Heart left ventricle (tissue), 16 donors: ENCODE data around the gene PTPN12. TPM values are rescaled to one million over a fixed set of nuclear protein-coding genes. Genes with fewer than 3 reads are reported as not detected.
"Not testable (repeated sequence)": the region's sequence is repeated elsewhere in the genome, so short reads cannot be mapped to it uniquely, and the experiment has no call there.

ENCODE experiments used
- ATAC-seq, 4 donors: fragments of 200-7000 bp; cut with Tn5 transposase; one replicate each; pipeline ENCODE4 v1.9.1; 2020 to 2022; ENCODE audit warnings: moderate library complexity in 4 of 4, mild to moderate bottlenecking in 3 of 4, moderate number of reproducible peaks in 1 of 4
- DNase-seq, 5 donors: peaks; one replicate each; pipeline ENCODE4 v3.0.0-alpha.2; 2020
- H3K27ac ChIP-seq, 12 donors: fragments of 200-600 bp; sonication (generic) in 4 of 12; one replicate each; pipeline versions ENCODE4 v1.5.0 to v1.8.0; 2016 to 2022; ENCODE audit warnings: mild to moderate bottlenecking in 2 of 12
- H3K27me3 ChIP-seq, 9 donors: fragments of 200-600 bp; sonication (generic) in 2 of 9; one replicate each; pipeline versions ENCODE4 v1.5.1 to v1.8.0; 2016 to 2022; ENCODE audit warnings: mild to moderate bottlenecking in 3 of 9
- H3K36me3 ChIP-seq, 9 donors: fragments of 200-600 bp; sonication (generic) in 2 of 9; one replicate each; pipeline versions ENCODE4 v1.5.0 to v1.8.0; 2018 to 2022; ENCODE audit warnings: mild to moderate bottlenecking in 2 of 9
- H3K4me1 ChIP-seq, 12 donors: fragments of 200-600 bp; sonication (generic) in 4 of 12; one replicate each; pipeline versions ENCODE4 v1.5.0 to v1.8.0; 2016 to 2022; ENCODE audit warnings: mild to moderate bottlenecking in 3 of 12
- H3K4me3 ChIP-seq, 12 donors: fragments of 200-600 bp; sonication (generic) in 4 of 12; one replicate each; pipeline versions ENCODE4 v1.5.0 to v1.8.0; 2017 to 2022; ENCODE audit warnings: mild to moderate bottlenecking in 9 of 12, moderate library complexity in 4 of 12
- H3K9me3 ChIP-seq, 12 donors: fragments of 200-600 bp; sonication (generic) in 4 of 12; one replicate each; pipeline versions ENCODE4 v1.5.0 to v1.8.0; 2016 to 2022; ENCODE audit warnings: mild to moderate bottlenecking in 1 of 12
- POLR2A ChIP-seq, 2 donors: fragments of 450-650 bp; IDR thresholded peaks; one replicate each; pipeline ENCODE4 v1.6.1; 2017; ENCODE audit warnings: antibody characterized with exemption in 2 of 2, mild to moderate bottlenecking in 2 of 2, moderate library complexity in 2 of 2
- WGBS, 4 donors: extraction: QIAGEN DNeasy Blood & Tissue Kit in 2 of 4; methylation state at CpG; one replicate each; pipeline versions ENCODE4 v1.1.5 to v1.1.7; 2013 to 2018; 5-methylcytosine and 5-hydroxymethylcytosine counted together
- intact Hi-C, 10 donors: fragments of 100-400 bp; cut with DNase I; formaldehyde crosslinking; loops; one replicate each; pipeline versions ENCODE4 v1.11.1 to v1.14.2; 2022
- polyA plus RNA-seq, 2 donors: library from polyadenylated mRNA; stranded (reverse); fragments of 200-250 nt; gene quantifications; one replicate each; pipeline ENCODE4 v1.2.3, GENCODE V29; 2013
- total RNA-seq, 9 donors: library from RNA; depleted of rRNA in 2 of 9; stranded (reverse); fragments of >200 nt in 2 of 9; fragmentation: NEBNext Ultra II Directional in 3 of 9; extraction: Animal tissue kit (Norgen Biotek cat#: 25700) in 3 of 9; gene quantifications; one replicate each; pipeline versions ENCODE4 v1.1.0 to v1.2.4, GENCODE V29; 2016 to 2023
- TF ChIP-seq, protein P1 (sequence below), 12 donors: fragments of 200-600 bp; sonication (generic) in 4 of 12; IDR thresholded peaks; one replicate each; pipeline versions ENCODE4 v1.5.0 to v1.8.0; 2018 to 2022; ENCODE audit warnings: antibody characterized with exemption in 12 of 12, mild to moderate bottlenecking in 5 of 12
- donor health status: ischemic (EF 13 %, LVEDD 7.1; RV severe dilation, severe dysfunction).
- donor health status: healthy with polysubstance abuse.
- donor health status: DM: no; HTN: yes; CAD: no.
- donor health status: DM: no; HTN: no; CAD: no.
- donor health status: ischemic (EF 25% LVEDD 6.9; RV normal size, moderate dysfunction).
- donor health status: ischemic (EF 25% LVEDD 5.7; RV mildly dilated, moderate dysfunction).
- donor health status: healthy.
- donor health status: DM: yes; HTN: yes; CAD: no.
- donor health status: ischemic (EF 35%, LVEDD 5.7; RV mildly dilated, moderate dysfunction).
- donor health status: nonischemic (EF 11% LVEDD 7.7; RV severe dilation, severe dysfunction).
- donor health status: DM: yes; HTN: yes; CAD: no.
- donor health status: PGD.
- donor health status: ischemic (EF 29% LVEDD 5.4; RV normal size, mild dysfunction).
- donor health status: nonischemic (EF 23%, LVEDD 6.1; RV moderate dilation, normal function).

PTPN12 gene
- total and polyA plus RNA-seq, 11 donors = 33.9 to 83.9 (median 41.9) TPM

DNA sequence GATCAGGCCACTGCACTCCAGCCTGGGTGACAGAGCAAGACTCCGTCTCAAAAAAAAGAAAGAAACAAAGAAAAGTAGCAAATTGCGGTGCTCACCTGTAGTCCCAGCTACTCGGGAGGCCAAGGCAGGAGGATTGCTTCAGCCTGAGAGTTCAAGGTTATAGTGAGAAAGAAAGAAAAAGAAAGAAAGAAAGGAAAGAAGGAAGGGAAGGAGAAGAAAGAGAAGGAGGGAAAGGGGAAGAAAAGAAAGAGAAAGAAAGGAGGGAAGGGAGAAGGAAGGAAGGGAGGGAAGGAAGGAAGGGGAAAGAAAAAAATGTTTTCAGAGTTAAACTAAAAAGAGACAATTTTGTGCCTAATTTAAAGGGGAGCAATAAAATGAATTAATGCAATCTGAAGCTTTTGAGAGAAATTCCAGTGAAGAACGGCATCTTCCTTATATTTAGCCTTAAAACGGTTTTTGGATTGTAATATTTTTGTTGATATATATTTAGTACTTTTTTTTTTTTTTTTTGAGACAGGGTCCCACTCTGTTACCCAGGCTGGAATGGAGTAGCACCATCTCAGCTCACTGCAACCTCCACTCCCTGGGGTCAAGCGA is 111.7 kb downstream of the PTPN12 start:
- 93 to 98% (median 96%) methylated on average over 6 of the region's 6 CpGs for WGBS, 4 donors
- peaks cover 0 to 70% (median 46%) of the 10 kb centered on the region in 9 donors for H3K36me3 ChIP-seq
- ATAC-seq (no peak), DNase-seq (no peak)
- no peak overlapping the region for H3K27ac ChIP-seq
- H3K4me1 ChIP-seq = peaks cover 0 to 11% (median 0%) of the 10 kb centered on the region in 12 donors
- intact Hi-C loops = loop anchor here in 1 of 10 donors (10.0 kb wide), 1 partner anchor 204 kb away; no protein-coding TSS in a partner anchor
- no peak overlapping the region for H3K4me3 ChIP-seq
- TF ChIP-seq, protein P1, sequence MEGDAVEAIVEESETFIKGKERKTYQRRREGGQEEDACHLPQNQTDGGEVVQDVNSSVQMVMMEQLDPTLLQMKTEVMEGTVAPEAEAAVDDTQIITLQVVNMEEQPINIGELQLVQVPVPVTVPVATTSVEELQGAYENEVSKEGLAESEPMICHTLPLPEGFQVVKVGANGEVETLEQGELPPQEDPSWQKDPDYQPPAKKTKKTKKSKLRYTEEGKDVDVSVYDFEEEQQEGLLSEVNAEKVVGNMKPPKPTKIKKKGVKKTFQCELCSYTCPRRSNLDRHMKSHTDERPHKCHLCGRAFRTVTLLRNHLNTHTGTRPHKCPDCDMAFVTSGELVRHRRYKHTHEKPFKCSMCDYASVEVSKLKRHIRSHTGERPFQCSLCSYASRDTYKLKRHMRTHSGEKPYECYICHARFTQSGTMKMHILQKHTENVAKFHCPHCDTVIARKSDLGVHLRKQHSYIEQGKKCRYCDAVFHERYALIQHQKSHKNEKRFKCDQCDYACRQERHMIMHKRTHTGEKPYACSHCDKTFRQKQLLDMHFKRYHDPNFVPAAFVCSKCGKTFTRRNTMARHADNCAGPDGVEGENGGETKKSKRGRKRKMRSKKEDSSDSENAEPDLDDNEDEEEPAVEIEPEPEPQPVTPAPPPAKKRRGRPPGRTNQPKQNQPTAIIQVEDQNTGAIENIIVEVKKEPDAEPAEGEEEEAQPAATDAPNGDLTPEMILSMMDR (IDR thresholded peaks at IDR 0.05) = no peak
- TF ChIP-seq POLR2A (IDR thresholded peaks at IDR 0.05) = no peak
- H3K9me3 ChIP-seq = no peaks in the 10 kb centered on the region
- no peaks in the 10 kb centered on the region for H3K27me3 ChIP-seq

DNA sequence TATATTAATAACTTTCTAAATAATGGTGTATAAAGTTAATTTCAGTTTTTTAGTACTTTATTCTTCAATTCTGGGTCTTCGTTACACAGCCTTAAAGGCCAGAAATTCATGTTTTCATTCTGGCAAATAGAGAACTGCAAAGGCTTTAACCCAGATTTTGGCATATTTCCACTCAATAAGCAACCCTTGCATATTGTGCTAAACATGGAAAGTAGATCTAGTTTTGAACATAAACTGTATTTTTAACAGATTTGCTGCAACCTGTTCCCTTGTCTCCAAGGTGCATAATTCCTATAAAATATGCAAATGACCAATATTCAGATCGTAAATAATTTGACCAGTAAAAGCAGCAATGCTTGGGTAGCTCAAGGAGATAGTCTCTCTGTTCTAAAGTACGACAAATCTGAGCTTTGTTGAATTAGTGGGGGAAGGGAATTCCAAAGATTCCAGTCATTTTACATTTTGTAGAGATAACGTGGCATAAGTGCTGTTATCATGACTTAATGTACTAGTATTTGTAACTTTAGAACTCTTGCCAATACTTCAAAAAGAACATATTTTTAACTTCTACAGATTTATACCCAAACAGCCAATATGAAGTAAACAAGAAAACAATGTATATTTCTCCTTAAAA is 112.7 kb downstream of the PTPN12 start:
- intact Hi-C loops = loop anchor here in 7 of 10 donors (2.0 to 10.0 kb wide), 7 partner anchors 107 to 375 kb away; no protein-coding TSS in a partner anchor
- Histone ChIP-seq H3K4me3 (no peak overlapping the region), H3K4me1 (peaks cover 0 to 11% (median 0%) of the 10 kb centered on the region in 12 donors), H3K27me3 (no peaks in the 10 kb centered on the region), H3K27ac (no peak overlapping the region), H3K36me3 (peaks cover 0 to 68% (median 36%) of the 10 kb centered on the region in 9 donors), H3K9me3 (no peaks in the 10 kb centered on the region)
- TF ChIP-seq, protein P1 (IDR thresholded peaks at IDR 0.05) = no peak
- TF ChIP-seq POLR2A (IDR thresholded peaks at IDR 0.05) = no peak
- DNase-seq (no peak), ATAC-seq (no peak)
- WGBS, 4 donors = 51 to 63% (median 59%) methylated on average over 4 of the region's 4 CpGs

DNA sequence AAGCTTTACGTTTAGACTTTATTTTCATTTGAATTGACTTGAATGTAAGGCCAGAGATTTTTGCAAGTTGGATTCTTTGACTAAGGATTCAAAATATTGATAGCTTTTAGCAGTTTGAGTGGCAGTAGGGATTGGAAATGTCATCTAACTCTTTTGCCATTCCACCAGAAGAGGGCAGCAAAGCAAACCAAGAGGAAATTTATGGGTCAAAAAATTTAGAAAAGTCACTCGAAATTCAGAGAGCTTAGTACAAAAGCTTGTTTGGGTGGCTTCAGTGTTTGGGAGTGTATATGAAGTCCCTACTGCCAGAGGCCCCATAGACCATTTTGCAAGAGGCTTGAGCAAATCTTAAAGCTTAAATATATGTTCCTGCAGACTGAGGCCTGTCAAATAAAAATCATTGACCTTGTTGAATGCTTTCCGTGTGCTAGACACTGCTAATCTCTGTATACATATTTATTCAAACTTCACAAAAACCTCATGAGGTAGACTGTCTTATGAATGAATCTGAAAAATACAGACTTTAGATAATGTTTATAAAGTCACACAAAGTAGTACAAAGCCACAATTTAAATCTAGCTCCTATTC is 114.6 kb downstream of the PTPN12 start:
- no peak for ATAC-seq
- Histone ChIP-seq H3K36me3 (peaks cover 0 to 69% (median 31%) of the 10 kb centered on the region in 9 donors), H3K9me3 (no peaks in the 10 kb centered on the region), H3K27ac (no peak overlapping the region), H3K4me3 (no peak overlapping the region), H3K27me3 (no peaks in the 10 kb centered on the region), H3K4me1 (peaks cover 0 to 11% (median 0%) of the 10 kb centered on the region in 12 donors)
- WGBS, 4 donors = 19 to 43% (median 38%) methylated on average over 3 of the region's 3 CpGs
- no peak for DNase-seq
- intact Hi-C loops = loop anchor here in 6 of 10 donors (2.0 to 10.0 kb wide), 6 partner anchors 105 to 373 kb away; no protein-coding TSS in a partner anchor
- TF ChIP-seq, protein P1 (IDR thresholded peaks at IDR 0.05) = peak; percentile 57 to 81 (median 76)
- TF ChIP-seq POLR2A (IDR thresholded peaks at IDR 0.05) = no peak

DNA sequence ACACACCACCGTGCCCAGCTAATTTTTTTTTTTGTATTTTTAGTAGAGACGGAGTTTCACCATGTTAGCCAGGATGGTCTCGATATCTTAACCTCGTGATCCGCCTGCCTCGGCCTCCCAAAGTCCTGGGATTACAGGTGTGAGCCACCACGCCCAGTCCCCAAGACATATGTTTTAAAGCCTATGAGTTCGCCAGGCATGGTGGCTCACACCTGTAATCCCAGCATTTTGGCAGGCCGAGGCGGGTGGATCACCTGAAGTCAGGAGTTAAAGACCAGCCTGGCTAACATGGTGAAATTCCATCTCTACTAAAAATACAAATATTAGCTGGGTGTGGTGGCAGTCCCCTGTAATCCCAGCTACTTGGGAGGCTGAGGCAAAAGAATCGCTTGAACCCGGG is 115.7 kb downstream of the PTPN12 start:
- not testable (repeated sequence) for H3K4me3 ChIP-seq, H3K27me3 ChIP-seq, ATAC-seq, H3K9me3 ChIP-seq, DNase-seq, H3K27ac ChIP-seq
- intact Hi-C loops = loop anchor here in 3 of 10 donors (5.0 to 10.0 kb wide), 4 partner anchors 104 to 372 kb away; no protein-coding TSS in a partner anchor
- Histone ChIP-seq H3K4me1 (peaks cover 0 to 11% (median 0%) of the 10 kb centered on the region in 12 donors), H3K36me3 (peaks cover 0 to 69% (median 29%) of the 10 kb centered on the region in 9 donors)
- 95 to 97% (median 97%) methylated on average over 12 of the region's 12 CpGs for WGBS, 4 donors
